ENCODE measurements around the gene PTPRN2. TPM values are rescaled to one million over a fixed set of nuclear protein-coding genes. Genes with fewer than 3 reads are reported as not detected.

Gene PTPRN2
- total and polyA plus RNA-seq, 2 donors (not counting 3 experiments of a cell fraction or from before 2014, with no cell fraction given), result 0.62 to 0.88 TPM

DNA sequence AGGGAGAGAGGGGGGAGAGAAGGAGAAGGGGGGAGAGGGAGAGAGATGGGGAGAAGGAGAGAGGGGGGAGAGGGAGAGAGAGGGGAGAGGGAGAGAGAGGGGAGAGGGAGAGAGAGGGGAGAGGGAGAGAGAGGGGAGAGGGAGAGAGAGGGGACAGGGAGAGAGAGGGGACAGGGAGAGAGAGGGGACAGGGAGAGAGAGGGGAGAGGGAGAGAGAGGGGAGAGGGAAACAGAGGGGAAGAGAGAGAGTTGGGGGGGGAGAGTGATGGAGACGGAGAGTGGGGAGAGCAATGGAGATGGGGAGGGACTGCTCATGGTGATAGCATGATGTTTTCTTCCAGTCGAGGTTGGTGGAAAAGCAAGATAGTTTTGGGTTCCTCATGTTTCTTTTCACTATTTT lies 1078.4 kb downstream of the PTPRN2 start:
- Histone ChIP-seq H4K20me1 (replicated peaks; ENCODE audit: control insufficient read depth, extremely low read depth, insufficient read depth, low read length) (no peaks in the 10 kb centered on the region), H3K9ac (replicated peaks; ENCODE audit: extremely low read depth, insufficient read depth, low read length) (no peak overlapping the region), H3K27me3 (ENCODE audit: control insufficient read depth in 2 of 2, insufficient read depth in 2 of 2, low read length in 2 of 2) (no peaks in the 10 kb centered on the region), H3K79me2 (ENCODE audit: control insufficient read depth, insufficient read depth, low read length) (no peaks in the 10 kb centered on the region), H3K36me3 (ENCODE audit: control insufficient read depth in 2 of 2, extremely low read depth in 1 of 2, insufficient read depth in 2 of 2, low read length in 2 of 2) (no peaks in the 10 kb centered on the region), H3K9me3 (replicated peaks; ENCODE audit: control insufficient read depth, insufficient read depth, low read length) (no peaks in the 10 kb centered on the region), H3K4me2 (ENCODE audit: insufficient read depth, low read length) (no peak overlapping the region), H3K27ac (ENCODE audit: insufficient read depth, low read depth, low read length) (no peak overlapping the region), H2AFZ (ENCODE audit: low read depth, low read length) (no peak overlapping the region), H3K9me1 (replicated peaks; ENCODE audit: control insufficient read depth, extremely low read depth, insufficient read depth, low read length) (no peaks in the 10 kb centered on the region), H3K4me3 (replicated peaks in 1 of 3; ENCODE audit: insufficient read depth in 1 of 3, low read depth in 1 of 3, low read length in 3 of 3) (no peak overlapping the region), H3K4me1 (ENCODE audit: control insufficient read depth, extremely low read depth, insufficient read depth, low read length) (no peaks in the 10 kb centered on the region)
- FAIRE-seq, result no peak
- dilution Hi-C loops (cut with MboI; ENCODE audit: extremely low pct_ligation_motif_present, low sequenced_read_pairs) (no loop called here), intact Hi-C loops (cut with micrococcal nuclease) (no loop called here)
- TF ChIP-seq, protein P1, sequence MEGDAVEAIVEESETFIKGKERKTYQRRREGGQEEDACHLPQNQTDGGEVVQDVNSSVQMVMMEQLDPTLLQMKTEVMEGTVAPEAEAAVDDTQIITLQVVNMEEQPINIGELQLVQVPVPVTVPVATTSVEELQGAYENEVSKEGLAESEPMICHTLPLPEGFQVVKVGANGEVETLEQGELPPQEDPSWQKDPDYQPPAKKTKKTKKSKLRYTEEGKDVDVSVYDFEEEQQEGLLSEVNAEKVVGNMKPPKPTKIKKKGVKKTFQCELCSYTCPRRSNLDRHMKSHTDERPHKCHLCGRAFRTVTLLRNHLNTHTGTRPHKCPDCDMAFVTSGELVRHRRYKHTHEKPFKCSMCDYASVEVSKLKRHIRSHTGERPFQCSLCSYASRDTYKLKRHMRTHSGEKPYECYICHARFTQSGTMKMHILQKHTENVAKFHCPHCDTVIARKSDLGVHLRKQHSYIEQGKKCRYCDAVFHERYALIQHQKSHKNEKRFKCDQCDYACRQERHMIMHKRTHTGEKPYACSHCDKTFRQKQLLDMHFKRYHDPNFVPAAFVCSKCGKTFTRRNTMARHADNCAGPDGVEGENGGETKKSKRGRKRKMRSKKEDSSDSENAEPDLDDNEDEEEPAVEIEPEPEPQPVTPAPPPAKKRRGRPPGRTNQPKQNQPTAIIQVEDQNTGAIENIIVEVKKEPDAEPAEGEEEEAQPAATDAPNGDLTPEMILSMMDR (IDR thresholded peaks at IDR 0.05; ENCODE audit: extremely low read depth in 1 of 2, insufficient read depth in 1 of 2, low read depth in 1 of 2, low read length in 2 of 2), result no peak
- TF ChIP-seq POLR2A (IDR thresholded peaks at IDR 0.05; ENCODE audit: low read depth, low read length), result no peak
- no peak for TF ChIP-seq FOS (IDR thresholded peaks at IDR 0.05; ENCODE audit: borderline replicate concordance, insufficient read depth, low read length)
- no peak for TF ChIP-seq JUN (IDR thresholded peaks at IDR 0.05; ENCODE audit: borderline replicate concordance, insufficient read depth, insufficient read length, low read depth)
- TF ChIP-seq, protein P2, sequence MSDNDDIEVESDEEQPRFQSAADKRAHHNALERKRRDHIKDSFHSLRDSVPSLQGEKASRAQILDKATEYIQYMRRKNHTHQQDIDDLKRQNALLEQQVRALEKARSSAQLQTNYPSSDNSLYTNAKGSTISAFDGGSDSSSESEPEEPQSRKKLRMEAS (IDR thresholded peaks at IDR 0.05; ENCODE audit: insufficient read depth, insufficient read length), result no peak
- TF ChIP-seq POLR2AphosphoS5 (IDR thresholded peaks at IDR 0.05; ENCODE audit: insufficient read depth, low read depth, low read length), result no peak
- TF ChIP-seq MYC (IDR thresholded peaks at IDR 0.05; ENCODE audit: low read depth, low read length), result no peak
- no peak for TF ChIP-seq EZH2 (IDR thresholded peaks at IDR 0.05; ENCODE audit: borderline replicate concordance, low read depth, low read length, severe bottlenecking)
- no peak for TF ChIP-seq GATA2 (IDR thresholded peaks at IDR 0.05; ENCODE audit: insufficient read depth, insufficient read length, low read depth, low read length)
- BruUV-seq (replicated peaks), result no TSS peak
- DNase-seq (ENCODE audit: low read depth, low spot score), result no peak
- POLR2A ChIA-PET, result no interaction called here
- CTCF ChIA-PET, result no interaction called here

Data from endothelial cell of umbilical vein (primary cell).